Karpas-422 (cell line): ENCODE data around the gene UBE2D3. TPM values are rescaled to one million over a fixed set of nuclear protein-coding genes. Genes with fewer than 3 reads are reported as not detected.
"Not testable (repeated sequence)": the region's sequence is repeated elsewhere in the genome, so short reads cannot be mapped to it uniquely, and the experiment has no call there.

Experiments used
- DNase-seq: peaks from one replicate; pipeline ENCODE4 v3.0.0-alpha.2; 2015
- H2AFZ ChIP-seq: fragments of 200-600 bp; sonication (generic); 2 replicates; pipeline ENCODE4 v1.6.1; 2014; ENCODE audit warnings: antibody characterized with exemption, low read length, mixed read lengths
- H3K27ac ChIP-seq: fragments of 200-600 bp; sonication (generic); 2 replicates; pipeline ENCODE4 v1.5.1; 2014; ENCODE audit warnings: mild to moderate bottlenecking, low read length, moderate library complexity
- H3K27me3 ChIP-seq: fragments of 200-600 bp; sonication (generic); 2 replicates; pipeline ENCODE4 v1.6.1; 2014; ENCODE audit warnings: low read length, mixed read lengths
- H3K36me3 ChIP-seq: fragments of 200-600 bp; sonication (generic); 2 replicates; pipeline ENCODE4 v1.6.1; 2014; ENCODE audit warnings: low read length, mixed read lengths; ENCODE audit not compliant: insufficient read depth
- H3K4me1 ChIP-seq: fragments of 200-600 bp; sonication (generic); 2 replicates; pipeline ENCODE4 v1.6.1; 2014; ENCODE audit warnings: mild to moderate bottlenecking, low read length, mixed read lengths
- H3K4me2 ChIP-seq: fragments of 200-600 bp; sonication (generic); 2 replicates; pipeline ENCODE4 v1.6.1; 2014; ENCODE audit warnings: low read length, low read depth, mild to moderate bottlenecking; ENCODE audit not compliant: poor library complexity, severe bottlenecking
- H3K4me3 ChIP-seq: fragments of 200-600 bp; sonication (generic); 2 replicates; pipeline ENCODE4 v1.5.1; 2014; ENCODE audit warnings: mild to moderate bottlenecking, antibody characterized with exemption, low read length, mixed read lengths
- H3K79me2 ChIP-seq: fragments of 200-600 bp; sonication (generic); 2 replicates; pipeline ENCODE4 v1.6.1; 2014; ENCODE audit warnings: mild to moderate bottlenecking, low read length, mixed read lengths
- H3K9ac ChIP-seq: fragments of 200-600 bp; sonication (generic); 2 replicates; pipeline ENCODE4 v1.6.0; 2014; ENCODE audit warnings: low read length
- H3K9me2 ChIP-seq: fragments of 200-600 bp; sonication (generic), shearing (Covaris generic); replicated peaks from 2 replicates; pipeline ENCODE4 v1.6.0; 2014; ENCODE audit warnings: mild to moderate bottlenecking, low read length, moderate library complexity; ENCODE audit not compliant: insufficient read depth
- H3K9me3 ChIP-seq: fragments of 300-700, 200-600 bp; sonication (generic); 2 replicates; pipeline ENCODE4 v1.6.1; 2014; ENCODE audit warnings: low read length, mixed read lengths
- H4K20me1 ChIP-seq: fragments of 200-600 bp; sonication (generic); 2 replicates; pipeline ENCODE4 v1.6.1; 2014; ENCODE audit warnings: mild to moderate bottlenecking, antibody characterized with exemption, low read length, low read depth; ENCODE audit not compliant: insufficient read depth
- total RNA-seq: library from RNA; depleted of rRNA; stranded (reverse); fragments of >200 nt; shearing (Covaris generic); gene quantifications from 2 replicates; pipeline ENCODE4 v1.2.3, GENCODE V29; 2014; ENCODE audit warnings: low replicate concordance; rRNA removed

The UBE2D3 gene
- total RNA-seq: 538 and 600 TPM in 2 replicates

GRCh38 chr4:102826890-102827673 lies at the start of gene UBE2D3:
Gene UBE2D3, minus strand, starts transcription at chr4:102827551. Its CDS starts 1,043 bp downstream, at chr4:102826508.
- peaks cover 87% of the 10 kb centered on the region for H3K79me2 ChIP-seq
- H3K27ac ChIP-seq: peak within 1 kb of the TSS; percentile 94
- H3K4me2 ChIP-seq: peak within 1 kb of the TSS; percentile 89
- H3K9me3 ChIP-seq: no peaks in the 10 kb centered on the region
- DNase-seq: peak; percentile 98
- H2AFZ ChIP-seq: no peak within 1 kb of the TSS; the same call in 1 of the 2 replicates
- H4K20me1 ChIP-seq: peaks cover 36% of the 10 kb centered on the region
- peak within 1 kb of the TSS; percentile 97 for H3K9ac ChIP-seq
- peaks cover 41% of the 10 kb centered on the region for H3K4me1 ChIP-seq
- H3K27me3 ChIP-seq: no peaks in the 10 kb centered on the region
- H3K36me3 ChIP-seq: peaks cover 36% of the 10 kb centered on the region
- H3K4me3 ChIP-seq: peak within 1 kb of the TSS; percentile 93
- no peaks in the 10 kb centered on the region for H3K9me2 ChIP-seq

DNA sequence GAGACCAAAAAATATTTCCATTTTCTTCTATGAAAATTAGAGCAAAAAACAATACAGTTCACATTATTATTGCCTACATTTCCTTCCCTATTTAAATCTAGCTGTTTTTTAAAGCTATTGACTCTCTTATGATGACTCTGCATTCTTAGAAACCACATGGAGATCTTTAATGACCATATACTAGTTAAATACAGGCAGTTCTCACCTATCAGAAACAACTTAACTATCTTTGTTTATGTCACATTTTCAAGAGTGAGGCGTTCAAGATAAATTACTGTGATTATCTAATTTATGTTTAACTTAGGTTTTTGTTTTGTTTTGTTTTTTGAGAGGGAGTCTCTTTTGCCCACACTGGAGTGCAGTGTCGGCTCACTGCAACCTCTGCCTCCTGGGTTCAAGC lies 44.4 kb upstream of the UBE2D3 start:
- Histone ChIP-seq H3K27ac (no peak overlapping the region), H3K9me2 (no peaks in the 10 kb centered on the region), H3K79me2 (peaks cover 92% of the 10 kb centered on the region), H3K4me3 (no peak overlapping the region), H3K4me2 (no peak overlapping the region), H3K4me1 (peaks cover 24% of the 10 kb centered on the region), H3K36me3 (peaks cover 52% of the 10 kb centered on the region), H3K9me3 (peaks cover 8% of the 10 kb centered on the region), H2AFZ (no peak overlapping the region), H4K20me1 (no peaks in the 10 kb centered on the region), H3K27me3 (no peaks in the 10 kb centered on the region), H3K9ac (no peak overlapping the region)
- DNase-seq: no peak

- DNase-seq: peak; percentile 74
- peak overlapping the region; percentile 76 for H3K4me3 ChIP-seq
Observed at GRCh38 chr4:102869569-102870197, 42.3 kb upstream of the UBE2D3 start.

GRCh38 chr4:102868781-102869568 lies 41.6 kb upstream of the UBE2D3 start, which contains the start of gene CISD2:
Gene CISD2, plus strand, starts transcription at chr4:102868992. Its CDS starts 93 bp downstream, at chr4:102869085.
- Histone ChIP-seq H3K9me2 (no peaks in the 10 kb centered on the region), H3K79me2 (peaks cover 92% of the 10 kb centered on the region), H3K36me3 (peaks cover 40% of the 10 kb centered on the region), H3K4me1 (peaks cover 34% of the 10 kb centered on the region), H3K4me2 (peak within 1 kb of the TSS; percentile 88), H2AFZ (peak within 1 kb of the TSS; percentile 13; the same call in 1 of the 2 replicates), H3K4me3 (peak within 1 kb of the TSS; percentile 76), H4K20me1 (no peaks in the 10 kb centered on the region), H3K27ac (peak within 1 kb of the TSS; percentile 90), H3K9ac (peak within 1 kb of the TSS; percentile 75), H3K27me3 (no peaks in the 10 kb centered on the region), H3K9me3 (no peaks in the 10 kb centered on the region)
- peak; percentile 97 for DNase-seq

More at GRCh38 chr4:102869569-102870197, 42.3 kb upstream of the UBE2D3 start:
- peak overlapping the region; percentile 75 for H3K9ac ChIP-seq
- peaks cover 40% of the 10 kb centered on the region for H3K36me3 ChIP-seq
- 0 out of 2 replicates have a peak, but pooled peaks cover under 1% of the 10 kb centered on the region for H3K9me3 ChIP-seq
- H3K79me2 ChIP-seq: peaks cover 92% of the 10 kb centered on the region
- peak overlapping the region; percentile 88 for H3K4me2 ChIP-seq
- no peaks in the 10 kb centered on the region for H4K20me1 ChIP-seq
- 0 out of 2 replicates have a peak overlapping the region, but pooled peaks have one; percentile 13 for H2AFZ ChIP-seq
- peak overlapping the region; percentile 90 for H3K27ac ChIP-seq
- H3K9me2 ChIP-seq: no peaks in the 10 kb centered on the region
- H3K4me1 ChIP-seq: peaks cover 34% of the 10 kb centered on the region
- no peaks in the 10 kb centered on the region for H3K27me3 ChIP-seq

GRCh38 chr4:102868153-102868780 lies 40.9 kb upstream of the UBE2D3 start:
- Histone ChIP-seq H3K4me1 (peaks cover 34% of the 10 kb centered on the region), H2AFZ (0 out of 2 replicates have a peak overlapping the region, but pooled peaks have one; percentile 11), H3K9me2 (no peaks in the 10 kb centered on the region), H3K4me3 (peak overlapping the region; percentile 76), H4K20me1 (no peaks in the 10 kb centered on the region), H3K27me3 (no peaks in the 10 kb centered on the region), H3K27ac (peak overlapping the region; percentile 90), H3K36me3 (peaks cover 41% of the 10 kb centered on the region), H3K9me3 (no peaks in the 10 kb centered on the region), H3K9ac (peak overlapping the region; percentile 75), H3K79me2 (peaks cover 92% of the 10 kb centered on the region), H3K4me2 (peak overlapping the region; percentile 88)
- peak; percentile 62 for DNase-seq

GRCh38 chr4:102867278-102868152 lies 40.2 kb upstream of the UBE2D3 start:
- H2AFZ ChIP-seq: no peak overlapping the region
- H3K27ac ChIP-seq: peak overlapping the region; percentile 90
- peak overlapping the region; percentile 76 for H3K4me3 ChIP-seq
- no peaks in the 10 kb centered on the region for H4K20me1 ChIP-seq
- peak; percentile 66 for DNase-seq
- peaks cover 39% of the 10 kb centered on the region for H3K36me3 ChIP-seq
- peaks cover 92% of the 10 kb centered on the region for H3K79me2 ChIP-seq
- H3K9ac ChIP-seq: peak overlapping the region; percentile 75
- H3K9me2 ChIP-seq: no peaks in the 10 kb centered on the region
- peak overlapping the region; percentile 88 for H3K4me2 ChIP-seq
- no peaks in the 10 kb centered on the region for H3K27me3 ChIP-seq
- H3K4me1 ChIP-seq: peaks cover 34% of the 10 kb centered on the region
- H3K9me3 ChIP-seq: no peaks in the 10 kb centered on the region

DNA sequence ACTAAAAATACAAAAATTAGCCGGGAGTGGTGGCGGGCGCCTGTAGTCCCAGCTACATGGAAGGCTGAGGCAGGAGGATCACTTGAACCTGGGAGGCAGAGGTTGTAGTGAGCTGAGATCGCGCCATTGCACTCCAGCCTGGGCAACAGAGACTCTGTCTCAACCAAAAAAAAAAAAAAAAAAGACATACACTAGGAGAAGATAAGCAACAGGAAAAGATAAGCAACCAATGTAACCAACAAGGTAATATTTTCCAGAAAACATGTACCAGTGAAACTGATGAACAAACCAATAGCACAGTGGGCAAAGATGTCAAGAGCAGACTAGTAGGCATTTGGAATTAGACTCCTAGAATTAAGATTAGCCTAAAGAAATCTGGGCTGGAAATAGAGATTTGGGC lies 38.0 kb upstream of the UBE2D3 start:
- not testable (repeated sequence) for H4K20me1 ChIP-seq, DNase-seq, H3K27me3 ChIP-seq, H3K4me3 ChIP-seq, H2AFZ ChIP-seq, H3K9me3 ChIP-seq, H3K27ac ChIP-seq, H3K9me2 ChIP-seq, H3K4me2 ChIP-seq, H3K9ac ChIP-seq
- H3K4me1 ChIP-seq: peaks cover 21% of the 10 kb centered on the region
- peaks cover 90% of the 10 kb centered on the region for H3K79me2 ChIP-seq
- peaks cover 38% of the 10 kb centered on the region for H3K36me3 ChIP-seq
